Measurements from ENCODE around the gene CDH23.

CDH23 gene

GRCh38 chr10:71725249-71725648 lies 328.5 kb downstream of the CDH23 start:
- no peak for DNase-seq (ENCODE audit: low spot score)

GRCh38 chr10:71725998-71726579 lies 329.4 kb downstream of the CDH23 start:
- peak; percentile 63 for DNase-seq (ENCODE audit: low spot score)

GRCh38 chr10:71726580-71727104 lies 329.9 kb downstream of the CDH23 start:
- DNase-seq (ENCODE audit: low spot score): peak; percentile 40

- peak; percentile 61 for DNase-seq (ENCODE audit: low spot score)
Measured at GRCh38 chr10:71727105-71727737, 330.5 kb downstream of the CDH23 start.

- peak; percentile 76 for DNase-seq (ENCODE audit: low spot score)
Measured at GRCh38 chr10:71727738-71728737, 331.3 kb downstream of the CDH23 start.

- DNase-seq (ENCODE audit: low spot score): no peak
Measured at GRCh38 chr10:71729161-71729636, 332.5 kb downstream of the CDH23 start.

- DNase-seq (ENCODE audit: low spot score): no peak
Measured at GRCh38 chr10:71731791-71732190, 335.1 kb downstream of the CDH23 start.

- no peak for DNase-seq (ENCODE audit: low spot score)
Measured at GRCh38 chr10:71734797-71735196, 338.1 kb downstream of the CDH23 start.

GRCh38 chr10:71735709-71736569 lies 339.2 kb downstream of the CDH23 start:
- peak; percentile 56 for DNase-seq (ENCODE audit: low spot score)

GRCh38 chr10:71736570-71736952 lies 339.8 kb downstream of the CDH23 start:
- no peak for DNase-seq (ENCODE audit: low spot score)

GRCh38 chr10:71737001-71737833 lies 340.5 kb downstream of the CDH23 start:
- no peak for DNase-seq (ENCODE audit: low spot score)

- DNase-seq (ENCODE audit: low spot score): no peak
Measured at GRCh38 chr10:71737834-71738197, 341.1 kb downstream of the CDH23 start.

GRCh38 chr10:71739358-71739900 lies 342.7 kb downstream of the CDH23 start:
- DNase-seq (ENCODE audit: low spot score): no peak

- DNase-seq (ENCODE audit: low spot score): no peak
Measured at GRCh38 chr10:71740069-71740653, 343.4 kb downstream of the CDH23 start.

GRCh38 chr10:71741029-71741428 lies 344.3 kb downstream of the CDH23 start:
- no peak for DNase-seq (ENCODE audit: low spot score)

GRCh38 chr10:71741671-71742070 lies 345.0 kb downstream of the CDH23 start:
- DNase-seq (ENCODE audit: low spot score): no peak

- DNase-seq (ENCODE audit: low spot score): peak; percentile 34
Measured at GRCh38 chr10:71742301-71743088, 345.8 kb downstream of the CDH23 start.

- no peak for DNase-seq (ENCODE audit: low spot score)
Measured at GRCh38 chr10:71743089-71743838, 346.5 kb downstream of the CDH23 start.

All from CD4-positive, alpha-beta T cell treated with Interleukin-2 at 100 ng/mL for 4 hours (primary cell).